Small intestine (tissue), 7 donors: ENCODE results near the gene LDLRAD3. TPM values are rescaled to one million over a fixed set of nuclear protein-coding genes. Genes with fewer than 3 reads are reported as not detected.
"Not testable (repeated sequence)": the region's sequence is repeated elsewhere in the genome, so short reads cannot be mapped to it uniquely, and the experiment has no call there.

Source experiments
- DNase-seq, 2 donors: peaks; one replicate each; pipeline versions ENCODE4 v3.0.0 to v3.0.0-alpha.2; 2013
- FAIRE-seq: peaks from 2 replicates; lab custom pipeline; 2012; peaks lifted over from hg19 to GRCh38; lab: Jason Lieb, UNC
- H3K27ac ChIP-seq, 3 donors: one replicate each; pipeline ENCODE4 v1.5.1; 2013; ENCODE audit warnings: low read length in 2 of 3, mild to moderate bottlenecking in 2 of 3, control low read depth in 1 of 3, inconsistent platforms in 1 of 3, low read depth in 1 of 3, moderate library complexity in 1 of 3
- H3K27me3 ChIP-seq, 3 donors: one replicate each; pipeline ENCODE4 v1.6.1; 2013; ENCODE audit warnings: low read length in 3 of 3, inconsistent platforms in 1 of 3; ENCODE audit not compliant: control insufficient read depth in 3 of 3, insufficient read depth in 3 of 3
- H3K36me3 ChIP-seq, 3 donors: one replicate each; pipeline ENCODE4 v1.6.1; 2013; ENCODE audit warnings: low read length in 3 of 3, inconsistent platforms in 1 of 3, low read depth in 1 of 3, mild to moderate bottlenecking in 1 of 3, moderate library complexity in 1 of 3; ENCODE audit not compliant: control insufficient read depth in 3 of 3, insufficient read depth in 2 of 3
- H3K4me1 ChIP-seq, 3 donors: one replicate each; pipeline ENCODE4 v1.6.1; 2013; ENCODE audit warnings: low read length in 2 of 3, inconsistent platforms in 1 of 3, low read depth in 1 of 3, mild to moderate bottlenecking in 1 of 3, moderate library complexity in 1 of 3; ENCODE audit not compliant: control insufficient read depth in 3 of 3, insufficient read depth in 2 of 3
- H3K4me3 ChIP-seq, 3 donors: one replicate each; pipeline ENCODE4 v1.5.1; 2013; ENCODE audit warnings: low read length in 3 of 3, control low read depth in 1 of 3, inconsistent platforms in 1 of 3, low read depth in 1 of 3, mild to moderate bottlenecking in 1 of 3, moderate library complexity in 1 of 3
- H3K9me3 ChIP-seq, 2 donors: one replicate each; pipeline ENCODE4 v1.6.1; 2013; ENCODE audit warnings: low read depth in 1 of 2, low read length in 1 of 2; ENCODE audit not compliant: control insufficient read depth in 2 of 2, insufficient read depth in 1 of 2
- WGBS, 3 donors: extraction: QIAGEN DNeasy Blood & Tissue Kit; methylation state at CpG; one replicate each; pipeline ENCODE4 v1.1.7; 2013; 5-methylcytosine and 5-hydroxymethylcytosine counted together
- polyA plus RNA-seq, 4 donors: library from polyadenylated mRNA; stranded (reverse) in 3 of 4; unstranded in 1 of 4; fragments of 200-250 nt in 3 of 4; fragments of 120-200 nt in 1 of 4; gene quantifications; one replicate each; pipeline versions ENCODE4 v1.2.1 to v1.2.3, GENCODE V29; 2013
- donor health status: healthy with polysubstance abuse.
- donor health status: control.
- donor health status: control.
- donor health status: Bipolar disorder and iron deficiency.
- donor health status: healthy.

The LDLRAD3 gene
- polyA plus RNA-seq, 4 donors: 0.22 to 6.9 (median 3.5) TPM

GRCh38 chr11:36012979-36013378 is 69.1 kb downstream of the LDLRAD3 start:
- Histone ChIP-seq H3K27me3 (no peaks in the 10 kb centered on the region), H3K27ac (no peak overlapping the region), H3K4me1 (no peaks in the 10 kb centered on the region), H3K9me3 (no peaks in the 10 kb centered on the region), H3K36me3 (no peaks in the 10 kb centered on the region), H3K4me3 (no peak overlapping the region)
- 64 to 77% (median 67%) methylated on average over 2 of the region's 2 CpGs for WGBS, 3 donors
- FAIRE-seq (no peak), DNase-seq (no peak)

DNA sequence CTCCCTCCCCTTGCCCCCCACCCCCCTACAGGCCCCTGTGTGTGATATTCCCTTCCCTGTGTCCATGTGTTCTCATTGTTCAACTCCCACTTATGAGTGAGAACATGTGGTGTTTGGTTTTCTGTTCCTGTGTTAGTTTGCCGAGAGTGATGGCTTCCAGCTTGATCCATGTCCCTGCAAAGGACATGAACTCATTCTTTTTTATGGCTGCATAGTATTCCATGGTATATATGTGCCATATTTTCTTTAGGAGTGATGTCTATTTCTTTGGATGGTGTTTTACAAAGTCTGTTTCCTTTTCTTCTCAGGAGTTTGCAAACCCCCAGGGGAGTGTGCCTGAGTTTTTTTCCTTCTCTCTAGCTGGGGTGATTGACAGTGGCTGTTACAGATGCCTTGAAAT is 69.6 kb downstream of the LDLRAD3 start:
- not testable (repeated sequence) for H3K27ac ChIP-seq, H3K27me3 ChIP-seq

GRCh38 chr11:36013950-36014897 is 70.4 kb downstream of the LDLRAD3 start:
- H3K27ac ChIP-seq: no peak overlapping the region
- FAIRE-seq (no peak), DNase-seq (no peak)
- 76 to 87% (median 79%) methylated on average over 8 of the region's 8 CpGs for WGBS, 3 donors
- no peaks in the 10 kb centered on the region for H3K4me1 ChIP-seq
- no peaks in the 10 kb centered on the region for H3K36me3 ChIP-seq
- no peaks in the 10 kb centered on the region for H3K27me3 ChIP-seq
- no peaks in the 10 kb centered on the region for H3K9me3 ChIP-seq
- no peak overlapping the region for H3K4me3 ChIP-seq

More for the DNA sequence above, 69.6 kb downstream of the LDLRAD3 start:
- 86 to 94% (median 90%) methylated on average over 1 of the region's 1 CpG for WGBS, 3 donors
- not testable (repeated sequence) for FAIRE-seq, H3K9me3 ChIP-seq, DNase-seq, H3K4me3 ChIP-seq, H3K4me1 ChIP-seq, H3K36me3 ChIP-seq

GRCh38 chr11:36014898-36015665 is 71.2 kb downstream of the LDLRAD3 start:
- Histone ChIP-seq H3K9me3 (no peaks in the 10 kb centered on the region), H3K27ac (no peak overlapping the region), H3K4me1 (no peaks in the 10 kb centered on the region), H3K4me3 (no peak overlapping the region), H3K36me3 (no peaks in the 10 kb centered on the region), H3K27me3 (no peaks in the 10 kb centered on the region)
- 67 to 75% (median 67%) methylated on average over 14 of the region's 14 CpGs for WGBS, 3 donors
- FAIRE-seq: no peak
- DNase-seq: no peak

DNA sequence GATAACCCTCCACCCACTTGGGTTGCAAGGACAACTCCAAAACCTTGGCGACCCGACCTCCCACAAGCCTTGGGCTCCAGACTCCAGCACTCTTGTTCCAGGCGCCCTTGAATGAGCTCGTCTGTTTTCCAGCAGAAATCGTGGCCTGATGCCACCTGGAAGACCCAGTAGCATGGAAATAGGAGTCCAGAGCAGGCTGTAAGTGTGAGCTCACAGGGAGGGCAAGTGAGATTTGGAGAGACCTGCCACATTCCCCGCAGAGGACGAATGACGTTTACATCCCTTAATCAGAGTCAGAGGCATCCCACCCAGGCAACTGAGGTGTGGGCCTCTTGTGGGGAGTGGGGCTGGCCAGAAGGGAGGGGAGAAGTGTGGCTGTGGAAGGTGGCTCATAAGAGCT is 71.9 kb downstream of the LDLRAD3 start:
- 66 to 84% (median 79%) methylated on average over 8 of the region's 8 CpGs for WGBS, 3 donors
- H3K27ac ChIP-seq: no peak overlapping the region
- H3K4me1 ChIP-seq: no peaks in the 10 kb centered on the region
- FAIRE-seq: no peak
- no peaks in the 10 kb centered on the region for H3K9me3 ChIP-seq
- no peak for DNase-seq
- H3K27me3 ChIP-seq: no peaks in the 10 kb centered on the region
- H3K36me3 ChIP-seq: no peaks in the 10 kb centered on the region
- H3K4me3 ChIP-seq: no peak overlapping the region

GRCh38 chr11:36016263-36016662 is 72.4 kb downstream of the LDLRAD3 start:
- Histone ChIP-seq H3K9me3 (no peaks in the 10 kb centered on the region), H3K36me3 (no peaks in the 10 kb centered on the region), H3K27me3 (no peaks in the 10 kb centered on the region), H3K27ac (no peak overlapping the region), H3K4me3 (no peak overlapping the region), H3K4me1 (no peaks in the 10 kb centered on the region)
- FAIRE-seq: no peak
- 89 to 97% (median 97%) methylated on average over 3 of the region's 3 CpGs for WGBS, 3 donors
- no peak for DNase-seq

DNA sequence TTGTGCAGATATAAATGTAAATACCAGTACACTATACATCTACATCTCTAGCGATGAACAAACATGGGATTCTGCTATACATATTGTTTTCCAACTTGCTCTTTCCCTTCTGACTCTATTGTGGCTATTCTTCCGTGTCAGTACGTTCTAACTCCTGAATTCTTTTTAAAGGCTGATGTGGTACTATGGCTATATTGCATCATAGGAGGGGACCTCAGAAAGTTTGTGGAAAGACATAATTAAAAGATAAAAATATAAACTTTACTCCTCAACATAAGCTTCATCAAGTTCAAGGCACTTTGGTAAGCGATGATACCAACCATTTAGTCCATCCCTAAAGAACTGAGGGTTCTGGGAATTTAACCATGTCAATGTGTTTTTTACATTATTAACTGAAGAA is 72.8 kb downstream of the LDLRAD3 start:
- Histone ChIP-seq H3K27ac (no peak overlapping the region), H3K4me3 (no peak overlapping the region), H3K36me3 (no peaks in the 10 kb centered on the region), H3K27me3 (no peaks in the 10 kb centered on the region), H3K4me1 (no peaks in the 10 kb centered on the region), H3K9me3 (no peaks in the 10 kb centered on the region)
- WGBS, 3 donors: 88 to 95% (median 93%) methylated on average over 4 of the region's 4 CpGs
- DNase-seq (no peak), FAIRE-seq (no peak)

DNA sequence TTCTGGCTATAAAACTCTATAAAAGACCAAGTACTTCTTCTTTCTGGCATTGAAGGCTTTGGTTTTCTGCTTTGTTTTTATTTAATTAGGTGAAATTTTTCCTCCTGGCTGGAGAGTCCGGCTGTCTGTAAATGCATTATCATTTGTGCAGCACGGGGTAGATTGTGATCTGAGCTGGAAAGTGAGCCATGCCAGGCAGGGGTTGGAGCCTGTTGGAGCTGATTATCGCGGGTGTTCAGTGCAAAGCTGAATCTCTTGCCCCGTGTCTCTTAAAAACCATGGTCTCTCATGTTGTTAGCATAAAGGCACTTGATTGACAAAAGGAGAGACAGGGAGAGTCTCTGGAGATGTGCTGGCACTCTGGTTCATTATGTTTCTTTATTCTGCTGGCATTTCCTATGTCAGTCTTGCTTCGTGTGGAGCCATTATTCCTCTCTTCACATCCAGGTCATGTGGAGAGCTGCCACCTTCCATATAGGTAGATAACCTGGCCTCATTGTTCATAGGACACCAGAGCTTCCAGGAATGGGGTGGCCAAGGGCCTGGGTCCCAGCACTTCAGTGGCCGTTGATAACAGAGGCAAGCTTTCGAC is 75.2 kb downstream of the LDLRAD3 start:
- DNase-seq (no peak), FAIRE-seq (no peak)
- H3K27me3 ChIP-seq: no peaks in the 10 kb centered on the region
- 86 to 88% (median 87%) methylated on average over 8 of the region's 8 CpGs for WGBS, 3 donors
- no peak overlapping the region for H3K4me3 ChIP-seq
- H3K36me3 ChIP-seq: no peaks in the 10 kb centered on the region
- H3K9me3 ChIP-seq: no peaks in the 10 kb centered on the region
- no peak overlapping the region for H3K27ac ChIP-seq
- no peaks in the 10 kb centered on the region for H3K4me1 ChIP-seq
